OCI-LY1 (cell line): ENCODE results near the gene PTPRN2.

ENCODE experiments used
- H2AFZ ChIP-seq: fragments of 200-600 bp; sonication (generic), shearing (Covaris generic); 2 replicates; pipeline ENCODE4 v1.6.0; 2014; ENCODE audit warnings: antibody characterized with exemption, mild to moderate bottlenecking, low read length
- H3F3A ChIP-seq: fragments of 200-600 bp; sonication (generic), shearing (Covaris generic); 2 replicates; pipeline ENCODE4 v1.6.0; 2014; ENCODE audit warnings: mild to moderate bottlenecking, antibody characterized with exemption, low read length, moderate library complexity; ENCODE audit not compliant: insufficient read depth
- H3K27ac ChIP-seq: fragments of 200-600 bp; sonication (generic); 2 replicates; pipeline ENCODE4 v1.5.1; 2014; ENCODE audit warnings: low read length, mixed run types, mild to moderate bottlenecking, low read depth; ENCODE audit not compliant: poor library complexity, severe bottlenecking
- H3K27me3 ChIP-seq: fragments of 200-600 bp; sonication (generic); 2 replicates; pipeline ENCODE4 v1.6.0; 2014; ENCODE audit warnings: antibody characterized with exemption, mild to moderate bottlenecking, low read length, moderate library complexity; ENCODE audit not compliant: insufficient read depth
- H3K36me3 ChIP-seq: fragments of 200-600 bp; sonication (generic); 2 replicates; pipeline ENCODE4 v1.6.1; 2014; ENCODE audit warnings: mild to moderate bottlenecking, antibody characterized with exemption, low read length, moderate library complexity, mixed read lengths; ENCODE audit not compliant: insufficient read depth
- H3K4me1 ChIP-seq: fragments of 200-600 bp; sonication (generic); 2 replicates; pipeline ENCODE4 v1.5.1; 2014; ENCODE audit warnings: mild to moderate bottlenecking, low read length, moderate library complexity; ENCODE audit not compliant: insufficient read depth, severe bottlenecking
- H3K4me2 ChIP-seq: fragments of 200-600 bp; sonication (generic), shearing (Covaris generic); 2 replicates; pipeline ENCODE4 v1.6.1; 2014; ENCODE audit warnings: low read length
- H3K4me3 ChIP-seq: fragments of 200-600 bp; sonication (generic); 2 replicates; pipeline ENCODE4 v1.5.1; 2014; ENCODE audit warnings: low read length, low read depth, mild to moderate bottlenecking, mixed read lengths; ENCODE audit not compliant: poor library complexity, severe bottlenecking
- H3K79me2 ChIP-seq: fragments of 200-600 bp; shearing (Covaris generic); 2 replicates; pipeline ENCODE4 v1.6.1; 2016; ENCODE audit warnings: mixed run types, low read length, mixed read lengths; ENCODE audit not compliant: insufficient read depth
- H3K9ac ChIP-seq: fragments of 200-600 bp; sonication (generic), shearing (Covaris generic); 2 replicates; pipeline ENCODE4 v1.6.1; 2014; ENCODE audit warnings: mild to moderate bottlenecking, low read length, mixed read lengths
- H3K9me2 ChIP-seq: fragments of 200-600 bp; sonication (generic), shearing (Covaris generic); 2 replicates; pipeline ENCODE4 v1.6.1; 2014; ENCODE audit warnings: low read depth, mild to moderate bottlenecking, low read length, mixed read lengths
- H3K9me3 ChIP-seq: fragments of 200-600 bp; shearing (Covaris generic); 2 replicates; pipeline ENCODE4 v1.6.1; 2014; ENCODE audit warnings: low read length, mixed read lengths
- H4K20me1 ChIP-seq: fragments of 200-600 bp; sonication (generic), shearing (Covaris generic); 2 replicates; pipeline ENCODE4 v1.6.0; 2016; ENCODE audit warnings: mild to moderate bottlenecking, low read length; ENCODE audit not compliant: insufficient read depth
- CTCF ChIP-seq: fragments of 200-600 bp; sonication (generic), shearing (Covaris generic); IDR thresholded peaks from 2 replicates; pipeline ENCODE4 v1.5.1; 2017; ENCODE audit warnings: mild to moderate bottlenecking, antibody characterized with exemption, low read length, moderate library complexity, mixed read lengths
- EZH2 ChIP-seq: fragments of 200-600 bp; sonication (generic), shearing (Covaris generic); IDR thresholded peaks from 2 replicates; pipeline ENCODE4 v1.8.0; 2017; ENCODE audit warnings: borderline replicate concordance, mixed run types, mild to moderate bottlenecking, antibody characterized with exemption, low read length, moderate library complexity, mixed read lengths

PTPRN2 gene

GRCh38 chr7:158398750-158399149, 188.9 kb downstream of the PTPRN2 start:
- peaks cover 10% of the 10 kb centered on the region; the same call in 1 of the 2 replicates for H3K27me3 ChIP-seq
- no peaks in the 10 kb centered on the region; the same call in 1 of the 2 replicates for H3K36me3 ChIP-seq

GRCh38 chr7:158397885-158398284, 189.7 kb downstream of the PTPRN2 start:
- peaks cover 4% of the 10 kb centered on the region; the same call in 1 of the 2 replicates for H3K9me3 ChIP-seq
- no peaks in the 10 kb centered on the region for H3K79me2 ChIP-seq
- H3K9me2 ChIP-seq = no peaks in the 10 kb centered on the region
- H4K20me1 ChIP-seq = no peaks in the 10 kb centered on the region
- H3K4me3 ChIP-seq = no peak overlapping the region
- no peaks in the 10 kb centered on the region; the same call in 1 of the 2 replicates for H3K36me3 ChIP-seq
- no peak overlapping the region for H2AFZ ChIP-seq
- H3K4me1 ChIP-seq = no peaks in the 10 kb centered on the region
- H3K9ac ChIP-seq = no peak overlapping the region
- TF ChIP-seq EZH2 = no peak
- TF ChIP-seq CTCF = no peak
- no peak overlapping the region for H3K4me2 ChIP-seq
- H3K27me3 ChIP-seq = peaks cover 5% of the 10 kb centered on the region; the same call in 1 of the 2 replicates
- H3K27ac ChIP-seq = no peak overlapping the region
- no peaks in the 10 kb centered on the region for H3F3A ChIP-seq

More at GRCh38 chr7:158398750-158399149, 188.9 kb downstream of the PTPRN2 start:
- H3K4me1 ChIP-seq = no peaks in the 10 kb centered on the region
- H3K9me3 ChIP-seq = peaks cover 4% of the 10 kb centered on the region; the same call in 1 of the 2 replicates
- no peak for TF ChIP-seq EZH2
- TF ChIP-seq CTCF = no peak
- no peak overlapping the region for H2AFZ ChIP-seq
- no peak overlapping the region for H3K27ac ChIP-seq
- no peak overlapping the region for H3K4me3 ChIP-seq
- no peak overlapping the region for H3K9ac ChIP-seq
- H3K9me2 ChIP-seq = no peaks in the 10 kb centered on the region
- no peak overlapping the region for H3K4me2 ChIP-seq
- no peaks in the 10 kb centered on the region for H3K79me2 ChIP-seq
- H4K20me1 ChIP-seq = no peaks in the 10 kb centered on the region
- no peaks in the 10 kb centered on the region for H3F3A ChIP-seq

GRCh38 chr7:158396982-158397862, 190.4 kb downstream of the PTPRN2 start:
- H3K27ac ChIP-seq = no peak overlapping the region
- H3K9me3 ChIP-seq = peaks cover 4% of the 10 kb centered on the region; the same call in 1 of the 2 replicates
- no peaks in the 10 kb centered on the region; the same call in 1 of the 2 replicates for H3K36me3 ChIP-seq
- no peak overlapping the region for H2AFZ ChIP-seq
- no peak overlapping the region for H3K9ac ChIP-seq
- H4K20me1 ChIP-seq = no peaks in the 10 kb centered on the region
- no peak overlapping the region for H3K4me3 ChIP-seq
- H3K79me2 ChIP-seq = no peaks in the 10 kb centered on the region
- TF ChIP-seq CTCF = no peak
- no peak for TF ChIP-seq EZH2
- H3K4me1 ChIP-seq = no peaks in the 10 kb centered on the region
- H3K9me2 ChIP-seq = no peaks in the 10 kb centered on the region
- no peaks in the 10 kb centered on the region for H3F3A ChIP-seq
- H3K4me2 ChIP-seq = no peak overlapping the region
- H3K27me3 ChIP-seq = peaks cover 5% of the 10 kb centered on the region; the same call in 1 of the 2 replicates
